GM21576 (cell line): ENCODE results near the gene MAP3K5.
"Not testable (repeated sequence)": the region's sequence is repeated elsewhere in the genome, so short reads cannot be mapped to it uniquely, and the experiment has no call there.

ENCODE experiments used
- ATAC-seq: cut with Tn5 transposase; IDR thresholded peaks from one replicate; pipeline ENCODE4 v1.9.1; 2021; ENCODE audit warnings: mild to moderate bottlenecking, moderate library complexity; ENCODE audit not compliant: unreplicated experiment

The MAP3K5 gene, protein sequence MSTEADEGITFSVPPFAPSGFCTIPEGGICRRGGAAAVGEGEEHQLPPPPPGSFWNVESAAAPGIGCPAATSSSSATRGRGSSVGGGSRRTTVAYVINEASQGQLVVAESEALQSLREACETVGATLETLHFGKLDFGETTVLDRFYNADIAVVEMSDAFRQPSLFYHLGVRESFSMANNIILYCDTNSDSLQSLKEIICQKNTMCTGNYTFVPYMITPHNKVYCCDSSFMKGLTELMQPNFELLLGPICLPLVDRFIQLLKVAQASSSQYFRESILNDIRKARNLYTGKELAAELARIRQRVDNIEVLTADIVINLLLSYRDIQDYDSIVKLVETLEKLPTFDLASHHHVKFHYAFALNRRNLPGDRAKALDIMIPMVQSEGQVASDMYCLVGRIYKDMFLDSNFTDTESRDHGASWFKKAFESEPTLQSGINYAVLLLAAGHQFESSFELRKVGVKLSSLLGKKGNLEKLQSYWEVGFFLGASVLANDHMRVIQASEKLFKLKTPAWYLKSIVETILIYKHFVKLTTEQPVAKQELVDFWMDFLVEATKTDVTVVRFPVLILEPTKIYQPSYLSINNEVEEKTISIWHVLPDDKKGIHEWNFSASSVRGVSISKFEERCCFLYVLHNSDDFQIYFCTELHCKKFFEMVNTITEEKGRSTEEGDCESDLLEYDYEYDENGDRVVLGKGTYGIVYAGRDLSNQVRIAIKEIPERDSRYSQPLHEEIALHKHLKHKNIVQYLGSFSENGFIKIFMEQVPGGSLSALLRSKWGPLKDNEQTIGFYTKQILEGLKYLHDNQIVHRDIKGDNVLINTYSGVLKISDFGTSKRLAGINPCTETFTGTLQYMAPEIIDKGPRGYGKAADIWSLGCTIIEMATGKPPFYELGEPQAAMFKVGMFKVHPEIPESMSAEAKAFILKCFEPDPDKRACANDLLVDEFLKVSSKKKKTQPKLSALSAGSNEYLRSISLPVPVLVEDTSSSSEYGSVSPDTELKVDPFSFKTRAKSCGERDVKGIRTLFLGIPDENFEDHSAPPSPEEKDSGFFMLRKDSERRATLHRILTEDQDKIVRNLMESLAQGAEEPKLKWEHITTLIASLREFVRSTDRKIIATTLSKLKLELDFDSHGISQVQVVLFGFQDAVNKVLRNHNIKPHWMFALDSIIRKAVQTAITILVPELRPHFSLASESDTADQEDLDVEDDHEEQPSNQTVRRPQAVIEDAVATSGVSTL (N-terminal part only)

DNA sequence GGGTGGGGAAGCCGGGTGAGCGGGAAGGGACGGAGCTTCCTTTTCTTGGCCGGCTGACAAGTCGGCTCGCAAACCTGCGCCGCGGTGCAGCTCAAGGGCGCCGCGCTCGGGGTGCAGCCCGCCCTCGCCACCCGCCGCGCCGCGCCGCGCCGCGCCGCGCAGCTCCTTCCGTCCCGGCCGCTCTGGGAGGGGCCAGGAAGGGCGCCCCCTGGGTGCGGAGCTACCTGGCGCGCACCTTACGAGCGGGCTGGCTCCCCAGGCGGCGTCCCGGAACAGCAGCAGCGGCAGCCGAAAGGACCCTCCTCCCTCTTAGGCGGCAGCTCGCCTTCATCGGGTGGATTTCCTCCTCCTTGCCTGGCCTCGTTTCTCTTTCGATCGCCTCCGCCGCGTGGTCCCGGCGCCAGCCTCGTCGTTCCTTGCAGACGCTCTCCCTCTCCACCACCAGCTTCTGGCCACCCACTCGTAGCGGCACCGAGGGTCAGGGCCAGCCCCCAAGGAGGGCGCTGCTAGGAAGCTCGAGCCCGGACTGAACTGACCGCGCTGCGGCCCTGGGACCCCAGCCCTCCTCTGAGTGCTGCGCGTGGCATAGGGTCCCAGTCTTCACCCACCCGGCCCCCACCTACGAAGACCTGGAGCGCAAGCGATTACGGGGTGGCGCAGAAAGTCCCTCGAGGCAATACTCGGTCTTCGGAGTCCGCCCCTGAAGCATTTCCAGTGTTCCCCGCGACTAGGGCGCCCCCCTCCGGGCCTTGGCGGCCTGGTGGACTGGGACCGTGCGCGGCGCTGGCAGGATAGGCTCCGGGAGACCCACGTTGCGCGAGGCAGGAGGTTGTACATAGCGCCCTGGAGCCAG, at the start of gene MAP3K5:
Gene MAP3K5 (minus strand): TSS at position 68 of the 853 bp plus-strand sequence. CDS start 320 bp downstream, outside the sequence.
- peak; percentile 54 for ATAC-seq

DNA sequence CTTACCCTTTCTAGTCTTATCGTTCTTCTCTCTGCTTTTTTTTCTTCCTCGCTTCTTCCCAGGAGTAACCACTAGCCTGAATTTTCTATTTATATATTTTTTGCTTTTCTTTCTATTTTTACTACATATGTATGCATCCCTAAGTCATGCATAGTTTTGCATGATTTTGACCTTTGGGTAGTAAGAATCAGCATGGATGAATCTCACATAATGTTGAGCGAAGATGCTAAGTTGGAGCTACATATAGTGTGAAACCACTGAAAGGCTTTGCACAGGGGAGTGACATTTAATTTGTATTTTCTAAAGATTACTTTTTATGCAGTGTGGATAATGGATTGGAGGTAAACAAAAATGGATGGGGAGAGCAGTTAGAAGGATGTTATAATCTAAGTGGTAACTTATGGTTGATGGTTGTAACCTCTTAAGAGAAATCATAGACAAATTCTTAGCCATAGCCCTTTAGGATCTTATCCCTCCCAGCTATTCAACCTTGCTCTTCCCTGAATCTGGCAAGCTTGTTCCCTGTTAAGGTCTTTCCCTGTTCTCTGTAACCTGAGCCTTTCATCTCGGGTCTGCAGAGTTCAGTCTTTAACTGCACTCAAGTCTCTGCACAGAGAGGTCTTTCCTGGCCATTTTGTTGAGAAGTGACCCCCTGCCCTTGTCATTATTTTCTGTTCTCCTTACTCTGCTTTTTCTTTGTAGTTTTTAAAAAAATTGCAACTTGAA, 48.2 kb upstream of the MAP3K5 start:
- ATAC-seq, result no peak

DNA sequence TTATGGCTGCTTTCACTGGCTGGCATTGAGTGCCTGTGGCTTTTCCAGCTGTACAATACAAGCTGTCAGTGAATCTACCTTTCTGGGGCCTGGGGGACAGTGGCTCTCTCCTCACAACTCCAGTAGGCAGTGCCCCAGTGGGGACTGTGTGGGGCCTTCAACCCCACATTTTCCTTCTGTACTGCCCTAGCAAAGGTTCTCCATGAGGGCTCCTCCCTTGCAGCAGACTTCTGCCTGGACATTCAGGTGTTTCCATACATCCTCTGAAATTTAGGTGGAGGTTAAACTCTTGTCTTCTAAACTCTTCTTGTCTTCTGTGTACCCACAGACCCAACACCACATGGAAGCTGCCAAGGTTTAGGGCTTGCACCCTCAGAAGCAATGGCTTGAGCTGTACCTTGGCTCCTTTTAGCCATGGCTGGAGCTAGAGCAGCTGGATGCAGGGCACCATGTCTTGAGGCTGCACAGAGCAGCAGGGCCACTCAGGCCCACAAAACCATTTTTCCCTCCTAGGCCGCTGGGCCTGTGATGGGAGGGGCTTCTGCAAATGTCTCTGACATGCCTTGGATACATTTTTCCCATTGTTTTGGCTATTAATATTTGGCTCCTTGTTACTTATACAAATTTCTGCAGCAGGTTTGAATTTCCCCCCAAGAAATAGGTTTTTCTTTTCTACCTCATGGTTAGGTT, 39.7 kb upstream of the MAP3K5 start:
- no peak for ATAC-seq

- ATAC-seq, result no peak
Measured at GRCh38 chr6:136826216-136826615, 33.9 kb upstream of the MAP3K5 start.

GRCh38 chr6:136823128-136823660, 30.9 kb upstream of the MAP3K5 start:
- no peak for ATAC-seq

- peak; percentile 95 for ATAC-seq
Measured at GRCh38 chr6:136822376-136823127, 30.3 kb upstream of the MAP3K5 start, which contains the start of gene PEX7. Gene PEX7, plus strand, starts transcription at chr6:136822592. Its CDS starts 74 bp downstream, at chr6:136822666.

GRCh38 chr6:136822046-136822375, 29.7 kb upstream of the MAP3K5 start:
- no peak for ATAC-seq

GRCh38 chr6:136820561-136820960, 28.3 kb upstream of the MAP3K5 start:
- no peak for ATAC-seq

DNA sequence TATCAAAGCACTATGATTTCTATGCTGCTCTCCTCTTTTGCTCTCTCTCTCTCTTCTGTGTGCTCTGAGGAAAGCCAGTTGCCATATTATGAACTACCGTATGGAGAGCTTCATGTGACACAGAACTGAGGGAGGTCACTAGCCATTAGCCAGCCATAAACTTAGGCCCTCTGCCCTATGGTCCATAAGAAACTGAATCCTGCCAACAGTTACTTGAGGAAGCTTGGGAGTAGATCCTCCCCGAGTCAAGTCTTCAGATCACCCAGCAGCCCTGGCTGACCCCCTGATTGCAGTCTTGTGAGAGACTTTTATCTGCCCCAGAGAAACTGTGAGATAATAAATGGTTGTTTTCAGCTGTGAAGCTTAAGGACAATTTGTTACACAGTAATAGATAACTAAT, 24.4 kb upstream of the MAP3K5 start:
- no peak for ATAC-seq

DNA sequence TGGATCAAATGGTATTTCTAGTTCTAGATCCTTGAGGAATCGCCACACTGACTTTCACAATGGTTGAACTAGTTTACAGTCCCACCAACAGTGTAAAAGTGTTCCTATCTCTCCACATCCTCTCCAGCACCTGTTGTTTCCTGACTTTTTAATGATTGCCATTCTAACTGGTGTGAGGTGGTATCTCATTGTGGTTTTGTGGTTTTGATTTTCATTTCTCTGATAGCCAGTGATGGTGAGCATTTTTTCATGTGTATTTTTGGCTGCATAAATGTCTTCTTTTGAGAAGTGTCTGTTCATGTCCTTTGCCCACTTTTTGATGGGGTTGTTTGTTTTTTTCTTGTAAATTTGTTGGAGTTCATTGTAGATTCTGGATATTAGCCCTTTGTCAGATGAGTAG, 23.3 kb upstream of the MAP3K5 start:
- not testable (repeated sequence) for ATAC-seq

- no peak for ATAC-seq
Measured at GRCh38 chr6:136812174-136812573, 19.9 kb upstream of the MAP3K5 start.

DNA sequence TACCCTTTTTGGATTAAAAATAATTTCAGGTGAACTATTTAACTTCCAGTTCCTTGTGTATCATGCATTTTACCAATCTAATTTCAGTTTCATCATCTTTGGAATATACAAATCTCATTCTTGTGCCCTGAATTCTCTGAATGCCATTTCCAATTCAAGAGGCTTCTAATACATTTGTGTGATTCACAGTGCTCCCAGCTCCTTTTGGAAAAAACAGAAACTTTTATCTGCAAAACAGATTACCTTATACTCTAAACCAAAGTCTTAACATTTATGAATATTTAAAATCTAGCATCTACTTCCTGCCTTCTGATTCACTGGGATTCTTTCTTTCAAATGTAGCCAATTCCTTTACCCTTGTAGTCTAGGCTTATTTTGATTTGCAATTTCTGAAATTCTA, 19.0 kb upstream of the MAP3K5 start:
- no peak for ATAC-seq

- no peak for ATAC-seq
Measured at GRCh38 chr6:136809091-136809860, 17.0 kb upstream of the MAP3K5 start.

DNA sequence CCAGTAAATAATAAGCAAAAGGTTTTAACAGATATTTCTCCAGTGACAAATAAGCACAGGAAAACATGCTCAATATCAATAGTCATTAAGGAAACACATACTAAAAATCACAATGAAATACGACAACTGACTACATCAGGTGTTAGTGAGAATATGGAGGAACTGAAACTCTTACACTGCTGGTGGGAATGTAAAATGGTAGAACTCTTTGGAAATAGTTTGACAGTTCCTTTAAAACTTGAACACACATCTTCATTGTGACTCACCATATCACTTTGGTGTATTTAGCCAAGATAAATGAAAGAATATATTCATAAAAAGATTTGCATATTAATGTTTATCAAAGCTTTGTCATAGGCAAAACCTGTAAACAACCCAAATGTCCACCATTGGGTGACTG, 11.3 kb upstream of the MAP3K5 start:
- ATAC-seq, result no peak

GRCh38 chr6:136801581-136801980, 9.3 kb upstream of the MAP3K5 start:
- no peak for ATAC-seq

DNA sequence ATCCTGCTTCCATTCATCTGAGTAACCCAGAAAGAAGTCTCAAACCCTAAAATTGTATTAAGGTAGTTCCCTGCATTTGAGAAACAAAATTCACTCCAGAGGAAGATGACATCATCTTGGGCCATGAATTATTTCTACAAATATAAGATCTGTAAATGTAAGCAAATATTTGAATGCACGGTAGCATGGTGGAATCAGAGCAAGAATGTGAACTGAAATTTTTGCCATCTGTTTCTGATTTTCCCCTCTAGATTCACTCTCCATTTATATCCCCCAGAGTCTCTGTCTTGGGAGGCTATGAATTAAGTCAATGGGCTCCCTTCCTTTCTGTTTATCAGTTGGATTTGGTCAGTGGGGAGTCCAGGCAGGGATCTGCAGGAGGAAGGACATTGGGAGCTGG, 5.8 kb upstream of the MAP3K5 start:
- ATAC-seq, result no peak

DNA sequence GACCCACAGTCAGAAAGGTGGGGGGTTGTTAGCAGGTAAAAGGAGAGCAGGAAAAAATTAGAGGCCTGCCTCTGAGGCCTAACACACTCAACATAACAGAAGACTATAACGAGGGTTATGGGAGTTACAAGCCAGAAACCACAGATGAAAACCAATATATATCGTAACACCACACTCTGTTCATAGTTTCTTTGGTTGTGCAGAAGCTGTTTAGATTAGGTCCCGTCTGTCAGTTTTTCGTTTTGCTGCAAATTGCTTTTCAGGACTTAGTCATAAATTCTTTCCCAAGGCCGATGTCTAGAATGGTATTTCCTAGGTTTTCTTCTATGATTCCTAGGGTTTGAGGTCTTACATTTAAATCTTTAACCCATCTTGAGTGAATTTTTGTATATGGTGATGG, 3.7 kb upstream of the MAP3K5 start:
- ATAC-seq, result no peak
